ENCODE results near the gene FAM53C. TPM values are rescaled to one million over a fixed set of nuclear protein-coding genes. Genes with fewer than 3 reads are reported as not detected.
A peak's percentile ranks its signal among the peaks of the same experiment; 100 is the strongest.

Gene FAM53C
- polyA plus RNA-seq, 1 donor (not counting 4 experiments of a cell fraction or from before 2014, with no cell fraction given): 24.6 TPM

DNA sequence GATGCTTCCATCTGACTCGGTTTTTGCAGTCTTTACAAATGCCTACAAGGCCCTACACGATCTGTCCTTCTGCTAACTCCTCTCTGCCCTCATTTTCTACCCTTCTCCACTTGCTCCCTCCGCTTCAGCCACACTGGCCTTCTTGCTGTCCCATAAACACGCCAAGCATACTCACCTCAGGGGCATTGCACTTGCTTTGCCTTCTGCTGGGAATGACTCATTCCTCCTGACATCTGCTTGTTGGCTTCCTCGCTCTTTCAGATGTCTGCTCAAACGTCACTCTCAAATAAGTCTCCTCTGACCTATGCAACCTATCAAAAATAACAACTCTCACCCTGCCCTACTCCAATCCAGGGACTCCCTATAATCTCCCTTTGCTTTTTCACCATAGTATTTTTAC lies 34.7 kb upstream of the FAM53C start:
- Histone ChIP-seq H3K27me3 (ENCODE audit: control insufficient read depth, extremely low read depth, insufficient read depth, low read length) (no peaks in the 10 kb centered on the region), H3K79me2 (ENCODE audit: control insufficient read depth, insufficient read depth, low read length) (no peaks in the 10 kb centered on the region), H3K4me2 (ENCODE audit: control insufficient read depth, extremely low read depth, insufficient read depth, low read depth, low read length) (no peak overlapping the region), H3K36me3 (ENCODE audit: control insufficient read depth in 2 of 2, extremely low read depth in 1 of 2, insufficient read depth in 2 of 2, low read length in 2 of 2) (no peaks in the 10 kb centered on the region), H3K9me1 (ENCODE audit: control insufficient read depth, extremely low read depth, insufficient read depth, low read length) (no peaks in the 10 kb centered on the region), H3K27ac (ENCODE audit: control insufficient read depth, insufficient read depth, low read length) (no peak overlapping the region), H3K4me1 (ENCODE audit: control insufficient read depth, extremely low read depth, insufficient read depth, low read length) (peaks cover 4% of the 10 kb centered on the region), H3K4me3 (ENCODE audit: control insufficient read depth in 2 of 3, extremely low read depth in 1 of 3, insufficient read depth in 2 of 3, low read depth in 1 of 3, low read length in 3 of 3) (no peak overlapping the region), H3K9ac (ENCODE audit: control insufficient read depth, extremely low read depth, insufficient read depth, low read length) (no peak overlapping the region), H4K20me1 (ENCODE audit: control insufficient read depth, extremely low read depth, insufficient read depth, low read length) (no peaks in the 10 kb centered on the region), H2AFZ (ENCODE audit: control insufficient read depth, low read length) (no peak overlapping the region), H3K9me3 (ENCODE audit: control insufficient read depth, low read depth, low read length) (no peaks in the 10 kb centered on the region)
- dilution Hi-C loops (cut with MboI; ENCODE audit: extremely low pct_ligation_motif_present, low sequenced_read_pairs): no loop called here
- TF ChIP-seq, protein P1, sequence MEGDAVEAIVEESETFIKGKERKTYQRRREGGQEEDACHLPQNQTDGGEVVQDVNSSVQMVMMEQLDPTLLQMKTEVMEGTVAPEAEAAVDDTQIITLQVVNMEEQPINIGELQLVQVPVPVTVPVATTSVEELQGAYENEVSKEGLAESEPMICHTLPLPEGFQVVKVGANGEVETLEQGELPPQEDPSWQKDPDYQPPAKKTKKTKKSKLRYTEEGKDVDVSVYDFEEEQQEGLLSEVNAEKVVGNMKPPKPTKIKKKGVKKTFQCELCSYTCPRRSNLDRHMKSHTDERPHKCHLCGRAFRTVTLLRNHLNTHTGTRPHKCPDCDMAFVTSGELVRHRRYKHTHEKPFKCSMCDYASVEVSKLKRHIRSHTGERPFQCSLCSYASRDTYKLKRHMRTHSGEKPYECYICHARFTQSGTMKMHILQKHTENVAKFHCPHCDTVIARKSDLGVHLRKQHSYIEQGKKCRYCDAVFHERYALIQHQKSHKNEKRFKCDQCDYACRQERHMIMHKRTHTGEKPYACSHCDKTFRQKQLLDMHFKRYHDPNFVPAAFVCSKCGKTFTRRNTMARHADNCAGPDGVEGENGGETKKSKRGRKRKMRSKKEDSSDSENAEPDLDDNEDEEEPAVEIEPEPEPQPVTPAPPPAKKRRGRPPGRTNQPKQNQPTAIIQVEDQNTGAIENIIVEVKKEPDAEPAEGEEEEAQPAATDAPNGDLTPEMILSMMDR (optimal IDR thresholded peaks at IDR 0.05 in 1 of 3, IDR thresholded peaks at IDR 0.05 in 1 of 3, conservative IDR thresholded peaks at IDR 0.05 in 1 of 3; ENCODE audit: extremely low read depth in 1 of 3, insufficient read depth in 2 of 3, low read length in 3 of 3): no peak
- TF ChIP-seq EZH2 (IDR thresholded peaks at IDR 0.05; ENCODE audit: low read length): no peak
- DNase-seq (ENCODE audit: low read depth, low spot score): no peak
- peak; percentile 49 for FAIRE-seq

DNA sequence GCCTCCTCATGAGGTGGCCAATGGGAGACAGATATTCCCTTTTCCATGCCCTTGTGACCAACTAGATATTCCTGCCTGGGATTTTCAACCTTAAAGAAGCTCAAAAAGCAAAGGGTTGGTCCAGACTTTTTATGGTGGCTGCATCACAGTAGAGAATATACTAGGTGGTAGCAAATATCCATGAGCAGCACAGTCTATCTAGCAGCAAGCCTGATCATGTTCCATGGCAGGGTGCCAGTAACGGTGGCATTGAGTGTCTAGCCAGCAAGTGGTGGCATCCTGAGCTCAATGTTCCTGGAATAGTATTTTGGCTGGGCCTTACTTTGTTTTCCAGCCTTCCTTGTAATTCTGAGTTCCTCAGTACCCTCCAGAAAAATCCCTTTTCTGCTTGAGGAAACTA lies 32.3 kb upstream of the FAM53C start:
- Histone ChIP-seq H3K9me3 (ENCODE audit: control insufficient read depth, low read depth, low read length) (no peaks in the 10 kb centered on the region), H3K9me1 (ENCODE audit: control insufficient read depth, extremely low read depth, insufficient read depth, low read length) (no peaks in the 10 kb centered on the region), H3K9ac (ENCODE audit: control insufficient read depth, extremely low read depth, insufficient read depth, low read length) (no peak overlapping the region), H3K27ac (ENCODE audit: control insufficient read depth, insufficient read depth, low read length) (no peak overlapping the region), H3K36me3 (ENCODE audit: control insufficient read depth in 2 of 2, extremely low read depth in 1 of 2, insufficient read depth in 2 of 2, low read length in 2 of 2) (no peaks in the 10 kb centered on the region), H3K4me2 (ENCODE audit: control insufficient read depth, extremely low read depth, insufficient read depth, low read depth, low read length) (no peak overlapping the region), H3K4me3 (ENCODE audit: control insufficient read depth in 2 of 3, extremely low read depth in 1 of 3, insufficient read depth in 2 of 3, low read depth in 1 of 3, low read length in 3 of 3) (no peak overlapping the region), H3K79me2 (ENCODE audit: control insufficient read depth, insufficient read depth, low read length) (no peaks in the 10 kb centered on the region), H3K27me3 (ENCODE audit: control insufficient read depth, extremely low read depth, insufficient read depth, low read length) (no peaks in the 10 kb centered on the region), H3K4me1 (ENCODE audit: control insufficient read depth, extremely low read depth, insufficient read depth, low read length) (peaks cover 4% of the 10 kb centered on the region), H4K20me1 (ENCODE audit: control insufficient read depth, extremely low read depth, insufficient read depth, low read length) (no peaks in the 10 kb centered on the region), H2AFZ (ENCODE audit: control insufficient read depth, low read length) (no peak overlapping the region)
- dilution Hi-C loops (cut with MboI; ENCODE audit: extremely low pct_ligation_motif_present, low sequenced_read_pairs): no loop called here
- TF ChIP-seq, protein P1 (optimal IDR thresholded peaks at IDR 0.05 in 1 of 3, IDR thresholded peaks at IDR 0.05 in 1 of 3, conservative IDR thresholded peaks at IDR 0.05 in 1 of 3; ENCODE audit: extremely low read depth in 1 of 3, insufficient read depth in 2 of 3, low read length in 3 of 3): peak in 1 of 3 experiments; percentile 33
- TF ChIP-seq EZH2 (IDR thresholded peaks at IDR 0.05; ENCODE audit: low read length): no peak
- DNase-seq (ENCODE audit: low read depth, low spot score) (no peak), FAIRE-seq (no peak)
